ENCODE data around the gene RREB1. TPM values are rescaled to one million over a fixed set of nuclear protein-coding genes. Genes with fewer than 3 reads are reported as not detected.

The RREB1 gene
- total and polyA plus RNA-seq, 2 donors (not counting 3 experiments of a cell fraction or from before 2014, with no cell fraction given) = 3.7 to 33.0 TPM

GRCh38 chr6:7230956-7231713 is 123.4 kb downstream of the RREB1 start:
- TSS peak; percentile 10 for BruUV-seq (replicated peaks)

More at GRCh38 chr6:7230956-7231713, 123.4 kb downstream of the RREB1 start:
- DNase-seq (ENCODE audit: low read depth, low spot score) (no peak), FAIRE-seq (no peak)
- H4K20me1 ChIP-seq (replicated peaks; ENCODE audit: control insufficient read depth, extremely low read depth, insufficient read depth, low read length) = no peaks in the 10 kb centered on the region
- H3K36me3 ChIP-seq (ENCODE audit: control insufficient read depth in 2 of 2, extremely low read depth in 1 of 2, insufficient read depth in 2 of 2, low read length in 2 of 2) = peaks cover 9 to 40% of the 10 kb centered on the region in 2 experiments
- H3K9me1 ChIP-seq (replicated peaks; ENCODE audit: control insufficient read depth, extremely low read depth, insufficient read depth, low read length) = no peaks in the 10 kb centered on the region
- H3K27ac ChIP-seq (ENCODE audit: insufficient read depth, low read depth, low read length) = no peak overlapping the region
- no peak overlapping the region for H3K9ac ChIP-seq (replicated peaks; ENCODE audit: extremely low read depth, insufficient read depth, low read length)
- POLR2A ChIA-PET = no interaction called here
- intact Hi-C loops (cut with micrococcal nuclease) (no loop called here), dilution Hi-C loops (cut with MboI; ENCODE audit: extremely low pct_ligation_motif_present, low sequenced_read_pairs) (no loop called here)
- no peaks in the 10 kb centered on the region for H3K9me3 ChIP-seq (replicated peaks; ENCODE audit: control insufficient read depth, insufficient read depth, low read length)
- H2AFZ ChIP-seq (ENCODE audit: low read depth, low read length) = no peak overlapping the region
- no peak for TF ChIP-seq POLR2A (IDR thresholded peaks at IDR 0.05; ENCODE audit: low read depth, low read length)
- no peak for TF ChIP-seq MYC (IDR thresholded peaks at IDR 0.05; ENCODE audit: low read depth, low read length)
- TF ChIP-seq MAX (IDR thresholded peaks at IDR 0.05; ENCODE audit: insufficient read depth, insufficient read length) = no peak
- TF ChIP-seq EZH2 (IDR thresholded peaks at IDR 0.05; ENCODE audit: borderline replicate concordance, low read depth, low read length, severe bottlenecking) = no peak
- no peak for TF ChIP-seq GATA2 (IDR thresholded peaks at IDR 0.05; ENCODE audit: insufficient read depth, insufficient read length, low read depth, low read length)
- TF ChIP-seq POLR2AphosphoS5 (IDR thresholded peaks at IDR 0.05; ENCODE audit: insufficient read depth, low read depth, low read length) = no peak
- TF ChIP-seq, protein P1, sequence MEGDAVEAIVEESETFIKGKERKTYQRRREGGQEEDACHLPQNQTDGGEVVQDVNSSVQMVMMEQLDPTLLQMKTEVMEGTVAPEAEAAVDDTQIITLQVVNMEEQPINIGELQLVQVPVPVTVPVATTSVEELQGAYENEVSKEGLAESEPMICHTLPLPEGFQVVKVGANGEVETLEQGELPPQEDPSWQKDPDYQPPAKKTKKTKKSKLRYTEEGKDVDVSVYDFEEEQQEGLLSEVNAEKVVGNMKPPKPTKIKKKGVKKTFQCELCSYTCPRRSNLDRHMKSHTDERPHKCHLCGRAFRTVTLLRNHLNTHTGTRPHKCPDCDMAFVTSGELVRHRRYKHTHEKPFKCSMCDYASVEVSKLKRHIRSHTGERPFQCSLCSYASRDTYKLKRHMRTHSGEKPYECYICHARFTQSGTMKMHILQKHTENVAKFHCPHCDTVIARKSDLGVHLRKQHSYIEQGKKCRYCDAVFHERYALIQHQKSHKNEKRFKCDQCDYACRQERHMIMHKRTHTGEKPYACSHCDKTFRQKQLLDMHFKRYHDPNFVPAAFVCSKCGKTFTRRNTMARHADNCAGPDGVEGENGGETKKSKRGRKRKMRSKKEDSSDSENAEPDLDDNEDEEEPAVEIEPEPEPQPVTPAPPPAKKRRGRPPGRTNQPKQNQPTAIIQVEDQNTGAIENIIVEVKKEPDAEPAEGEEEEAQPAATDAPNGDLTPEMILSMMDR (IDR thresholded peaks at IDR 0.05; ENCODE audit: extremely low read depth in 1 of 2, insufficient read depth in 1 of 2, low read depth in 1 of 2, low read length in 2 of 2) = no peak
- TF ChIP-seq JUN (IDR thresholded peaks at IDR 0.05; ENCODE audit: borderline replicate concordance, insufficient read depth, insufficient read length, low read depth) = no peak
- no peak for TF ChIP-seq FOS (IDR thresholded peaks at IDR 0.05; ENCODE audit: borderline replicate concordance, insufficient read depth, low read length)
- CTCF ChIA-PET = interaction anchor here (1.1 to 1.2 kb wide), 2 partner anchors 13 to 472 kb away, joined by 3 to 5 read pairs; no protein-coding TSS in a partner anchor
- no peaks in the 10 kb centered on the region for H3K27me3 ChIP-seq (ENCODE audit: control insufficient read depth in 2 of 2, insufficient read depth in 2 of 2, low read length in 2 of 2)
- H3K4me1 ChIP-seq (ENCODE audit: control insufficient read depth, extremely low read depth, insufficient read depth, low read length) = peaks cover 9% of the 10 kb centered on the region
- no peaks in the 10 kb centered on the region for H3K79me2 ChIP-seq (ENCODE audit: control insufficient read depth, insufficient read depth, low read length)
- H3K4me3 ChIP-seq (replicated peaks in 1 of 3; ENCODE audit: insufficient read depth in 1 of 3, low read depth in 1 of 3, low read length in 3 of 3) = no peak overlapping the region
- H3K4me2 ChIP-seq (ENCODE audit: insufficient read depth, low read length) = no peak overlapping the region

Data from endothelial cell of umbilical vein (primary cell).